ENCODE data around the gene CAPN15. TPM values are rescaled to one million over a fixed set of nuclear protein-coding genes. Genes with fewer than 3 reads are reported as not detected.

CAPN15 gene
- total RNA-seq, 4 donors from 2014 or later: 19.6 to 42.6 (median 29.0) TPM

DNA sequence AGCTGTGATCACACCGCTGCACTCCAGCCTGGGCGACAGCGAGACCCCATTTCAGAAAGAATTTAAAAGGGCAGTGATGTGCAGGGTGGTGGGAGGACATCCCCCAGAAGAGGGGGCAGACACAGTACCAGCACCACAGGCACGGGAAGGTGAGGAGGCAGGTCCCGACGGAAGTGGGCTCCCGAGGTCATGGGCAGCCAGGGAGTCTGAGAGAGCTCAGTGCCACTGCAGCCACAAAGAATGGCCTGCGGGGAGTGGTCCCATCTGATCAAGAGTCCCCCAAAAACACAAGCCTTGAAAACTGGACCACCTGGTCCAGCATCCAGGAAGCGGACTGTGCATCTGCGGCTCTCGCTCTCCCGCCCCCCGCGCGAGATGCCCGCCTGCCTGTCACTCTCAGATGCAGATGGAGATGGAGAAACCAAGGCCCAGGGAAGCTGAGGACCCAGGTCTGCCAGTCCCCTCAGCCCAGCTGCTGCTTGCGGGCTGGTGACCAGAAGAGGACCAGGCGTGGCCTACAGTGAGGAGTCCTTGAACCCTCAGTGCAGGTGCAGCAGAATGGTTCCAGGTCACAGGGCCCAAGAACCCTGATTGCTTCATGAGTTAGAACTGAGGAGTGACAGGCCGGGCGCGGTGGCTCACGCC, 4.3 kb upstream of the CAPN15 start:
- Histone ChIP-seq H3K27ac (no peak overlapping the region), H3K9me3 (no peaks in the 10 kb centered on the region), H3K36me3 (peaks cover 8 to 12% of the 10 kb centered on the region in 2 donors), H3K4me3 (replicated peaks in 1 of 3) (no peak overlapping the region), H3K4me1 (peaks cover 12 to 17% of the 10 kb centered on the region in 2 donors), H3K27me3 (no peaks in the 10 kb centered on the region)
- intact Hi-C loops (cut with DNase I): no loop called here
- TF ChIP-seq, protein P1, sequence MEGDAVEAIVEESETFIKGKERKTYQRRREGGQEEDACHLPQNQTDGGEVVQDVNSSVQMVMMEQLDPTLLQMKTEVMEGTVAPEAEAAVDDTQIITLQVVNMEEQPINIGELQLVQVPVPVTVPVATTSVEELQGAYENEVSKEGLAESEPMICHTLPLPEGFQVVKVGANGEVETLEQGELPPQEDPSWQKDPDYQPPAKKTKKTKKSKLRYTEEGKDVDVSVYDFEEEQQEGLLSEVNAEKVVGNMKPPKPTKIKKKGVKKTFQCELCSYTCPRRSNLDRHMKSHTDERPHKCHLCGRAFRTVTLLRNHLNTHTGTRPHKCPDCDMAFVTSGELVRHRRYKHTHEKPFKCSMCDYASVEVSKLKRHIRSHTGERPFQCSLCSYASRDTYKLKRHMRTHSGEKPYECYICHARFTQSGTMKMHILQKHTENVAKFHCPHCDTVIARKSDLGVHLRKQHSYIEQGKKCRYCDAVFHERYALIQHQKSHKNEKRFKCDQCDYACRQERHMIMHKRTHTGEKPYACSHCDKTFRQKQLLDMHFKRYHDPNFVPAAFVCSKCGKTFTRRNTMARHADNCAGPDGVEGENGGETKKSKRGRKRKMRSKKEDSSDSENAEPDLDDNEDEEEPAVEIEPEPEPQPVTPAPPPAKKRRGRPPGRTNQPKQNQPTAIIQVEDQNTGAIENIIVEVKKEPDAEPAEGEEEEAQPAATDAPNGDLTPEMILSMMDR (IDR thresholded peaks at IDR 0.05): no peak
- TF ChIP-seq POLR2A (IDR thresholded peaks at IDR 0.05): no peak
- no peak for DNase-seq
- 93 to 94% methylated on average over 21 to 22 of the region's 22 CpGs for WGBS, 2 donors

DNA sequence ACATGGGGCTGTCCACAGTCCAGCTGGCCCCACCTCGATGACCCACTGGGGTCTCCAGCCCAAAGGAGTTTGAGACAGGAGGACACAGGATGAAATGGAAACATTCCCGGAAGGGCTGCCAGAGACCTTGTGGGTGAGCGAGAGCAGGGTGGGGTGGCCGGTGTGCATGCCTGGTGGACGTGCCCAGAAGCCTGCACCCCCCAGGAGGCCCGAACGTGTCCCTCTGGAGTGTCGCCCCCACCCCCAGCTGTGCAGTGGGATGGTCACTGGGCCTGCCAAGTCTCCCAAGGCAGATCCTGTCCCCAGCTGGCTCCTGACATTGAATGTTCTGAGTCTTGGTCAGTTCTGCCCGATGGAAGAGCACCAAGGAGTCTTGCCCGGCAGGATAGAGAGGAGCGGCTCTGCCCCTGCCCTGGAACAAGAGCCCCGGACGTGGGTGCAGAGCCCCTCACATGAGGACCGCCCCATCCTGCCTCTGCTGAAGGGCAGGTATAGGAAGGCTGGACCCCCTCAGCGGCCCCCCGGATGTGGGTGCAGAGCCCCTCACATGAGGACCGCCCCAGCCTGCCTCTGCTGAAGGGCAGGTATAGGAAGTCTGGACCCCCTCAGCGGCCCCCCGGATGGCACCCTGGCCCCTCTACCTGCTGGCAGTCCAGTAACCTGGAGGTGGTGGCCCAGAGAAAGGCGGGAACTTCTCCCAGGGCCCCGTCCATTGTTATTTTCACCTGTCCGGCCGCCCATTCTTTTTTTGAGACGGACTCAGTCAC, 3.1 kb upstream of the CAPN15 start:
- Histone ChIP-seq H3K4me3 (replicated peaks in 1 of 3) (no peak overlapping the region), H3K27me3 (no peaks in the 10 kb centered on the region), H3K4me1 (peaks cover 25 to 29% of the 10 kb centered on the region in 2 donors), H3K9me3 (no peaks in the 10 kb centered on the region), H3K27ac (no peak overlapping the region), H3K36me3 (peaks cover 8 to 11% of the 10 kb centered on the region in 2 donors)
- intact Hi-C loops (cut with DNase I): no loop called here
- no peak for DNase-seq
- WGBS, 2 donors: 75 to 84% methylated on average over 13 to 20 of the region's 24 CpGs
- TF ChIP-seq, protein P1 (IDR thresholded peaks at IDR 0.05): no peak
- TF ChIP-seq POLR2A (IDR thresholded peaks at IDR 0.05): no peak

DNA sequence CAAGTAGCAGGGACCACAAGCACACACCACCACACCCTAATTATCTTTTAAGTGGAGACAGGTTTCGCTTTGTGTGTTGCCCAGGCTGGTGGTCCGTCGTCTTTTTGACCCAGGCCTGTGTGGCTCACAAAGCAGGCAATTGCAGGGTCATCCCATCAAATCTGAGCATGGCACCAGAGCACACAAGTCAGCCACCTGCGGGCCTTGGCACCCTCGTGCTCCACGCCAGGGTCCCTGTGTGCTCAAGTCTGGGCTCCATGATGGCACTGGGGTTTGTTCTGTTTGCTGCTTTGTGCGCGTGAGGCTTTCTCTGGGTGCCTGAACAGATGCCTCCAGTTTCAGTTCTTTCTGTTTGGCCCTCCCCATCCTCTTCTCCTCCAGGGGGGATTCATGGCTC, 2.4 kb upstream of the CAPN15 start:
- TF ChIP-seq, protein P1 (IDR thresholded peaks at IDR 0.05): no peak
- TF ChIP-seq POLR2A (IDR thresholded peaks at IDR 0.05): no peak
- intact Hi-C loops (cut with DNase I): no loop called here
- Histone ChIP-seq H3K36me3 (peaks cover 5% of the 10 kb centered on the region in 2 donors), H3K4me1 (peaks cover 25 to 36% of the 10 kb centered on the region in 2 donors), H3K27me3 (no peaks in the 10 kb centered on the region), H3K27ac (no peak overlapping the region), H3K4me3 (replicated peaks in 1 of 3) (no peak overlapping the region), H3K9me3 (no peaks in the 10 kb centered on the region)
- 94 to 98% methylated on average over 7 to 8 of the region's 8 CpGs for WGBS, 2 donors
- no peak for DNase-seq

DNA sequence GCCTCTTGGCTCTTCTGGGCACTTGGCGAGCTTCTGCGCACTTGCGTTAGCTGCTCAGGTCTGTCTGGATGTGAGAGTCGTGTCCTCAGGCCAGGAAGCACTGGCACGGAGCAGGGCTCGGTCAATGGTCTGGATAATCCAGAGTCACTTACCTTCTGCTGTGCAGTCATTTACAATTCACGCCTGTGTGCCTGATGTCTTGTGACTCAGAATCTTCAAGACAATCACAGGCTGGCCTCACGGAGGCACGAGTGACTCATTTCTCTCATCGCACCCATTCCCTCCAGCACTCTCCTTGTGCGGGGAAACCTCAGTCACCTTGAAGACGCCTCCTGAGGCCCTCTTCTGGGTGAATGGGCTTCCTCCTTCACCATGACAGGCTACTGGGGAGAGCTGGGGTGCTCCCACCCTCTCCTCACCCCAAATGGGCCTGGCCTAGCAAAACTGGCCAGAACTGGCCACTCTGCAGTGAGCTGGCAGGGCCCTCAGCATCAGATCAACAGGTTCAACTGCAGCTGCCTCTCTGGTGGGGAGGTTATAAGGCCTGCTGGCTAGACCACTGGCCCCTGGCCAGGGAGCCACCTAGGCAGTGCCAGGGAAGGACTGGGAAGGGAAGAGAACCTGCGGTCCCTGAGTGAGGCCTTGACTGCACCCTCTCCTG, 1.9 kb upstream of the CAPN15 start:
- 78 to 81% methylated on average over 13 of the region's 13 CpGs for WGBS, 2 donors
- H3K4me3 ChIP-seq (replicated peaks in 1 of 3): peak overlapping the region in 1 of 3 donors; percentile 56

More for the DNA sequence above, 1.9 kb upstream of the CAPN15 start:
- Histone ChIP-seq H3K27ac (peak overlapping the region in 2 of 3 donors; percentile 99 to 100), H3K36me3 (peaks cover under 1 to 2% of the 10 kb centered on the region in 2 donors), H3K9me3 (no peaks in the 10 kb centered on the region), H3K4me1 (peaks cover 25 to 38% of the 10 kb centered on the region in 2 donors), H3K27me3 (no peaks in the 10 kb centered on the region)
- intact Hi-C loops (cut with DNase I): no loop called here
- peak; percentile 23 to 33 for DNase-seq
- no peak for TF ChIP-seq POLR2A (IDR thresholded peaks at IDR 0.05)
- TF ChIP-seq, protein P1 (IDR thresholded peaks at IDR 0.05): no peak

All from thyroid gland (tissue), 4 donors.